ENCODE results near the gene STX2. TPM values are rescaled to one million over a fixed set of nuclear protein-coding genes. Genes with fewer than 3 reads are reported as not detected.
"Not testable (repeated sequence)": the region's sequence is repeated elsewhere in the genome, so short reads cannot be mapped to it uniquely, and the experiment has no call there.

Gene STX2
- total RNA-seq, 2 experiments from 2014 or later = 18.3 to 20.0 TPM

- no TSS peak for BruUV-seq (replicated peaks)
- H3K4me2 ChIP-seq (ENCODE audit: low read length) = peak overlapping the region; percentile 95
- ChIA-PET POLR2A (interaction anchor here (0.7 to 1.3 kb wide), 2 partner anchors 8 to 31 kb away, joined by 5 to 6 read pairs; no protein-coding TSS in a partner anchor), CTCF (ENCODE audit: unreplicated experiment) (no interaction called here)
- peaks cover 80% of the 10 kb centered on the region for H3K4me1 ChIP-seq (ENCODE audit: insufficient read depth, low read length, poor library complexity, severe bottlenecking)
- intact Hi-C loops (cut with micrococcal nuclease; ENCODE audit: unreplicated experiment) = loop anchor here (10.0 kb wide), 2 partner anchors 897 to 1187 kb away; no protein-coding TSS in a partner anchor
- peaks cover 54% of the 10 kb centered on the region for H3K79me2 ChIP-seq (ENCODE audit: insufficient read depth, low read depth, low read length)
- H3K9me3 ChIP-seq (ENCODE audit: low read length) = no peaks in the 10 kb centered on the region
- peak overlapping the region; percentile 46 for H3K4me3 ChIP-seq (ENCODE audit: low read depth, low read length, poor library complexity, severe bottlenecking)
- TF ChIP-seq CTCF (conservative IDR thresholded peaks at IDR 0.05; ENCODE audit: low read length) = no peak
- no peak for TF ChIP-seq EZH2phosphoT487 (IDR thresholded peaks at IDR 0.05; ENCODE audit: borderline replicate concordance, low read depth, low read length)
- no peak overlapping the region for H2AFZ ChIP-seq (ENCODE audit: low read length)
- no peaks in the 10 kb centered on the region for H3K9me2 ChIP-seq (ENCODE audit: insufficient read depth, low read length)
- H4K20me1 ChIP-seq (ENCODE audit: insufficient read depth, low read length) = peaks cover 35% of the 10 kb centered on the region
- no peak for DNase-seq (ENCODE audit: low spot score)
- peak overlapping the region; percentile 96 for H3K27ac ChIP-seq (ENCODE audit: low read depth, low read length, poor library complexity, severe bottlenecking)
- H3K36me3 ChIP-seq (ENCODE audit: insufficient read depth, low read length) = peaks cover 59% of the 10 kb centered on the region
These were observed 38.3 kb upstream of the STX2 start for GRCh38 chr12:130877333-130877732.

GRCh38 chr12:130876758-130877157, 37.7 kb upstream of the STX2 start:
- Histone ChIP-seq H3K36me3 (ENCODE audit: insufficient read depth, low read length) (peaks cover 60% of the 10 kb centered on the region), H3K9me2 (ENCODE audit: insufficient read depth, low read length) (no peaks in the 10 kb centered on the region), H3K4me1 (ENCODE audit: insufficient read depth, low read length, poor library complexity, severe bottlenecking) (peaks cover 80% of the 10 kb centered on the region), H3K79me2 (ENCODE audit: insufficient read depth, low read depth, low read length) (peaks cover 58% of the 10 kb centered on the region), H2AFZ (ENCODE audit: low read length) (no peak overlapping the region), H3K4me2 (ENCODE audit: low read length) (peak overlapping the region; percentile 95), H4K20me1 (ENCODE audit: insufficient read depth, low read length) (peaks cover 35% of the 10 kb centered on the region), H3K9me3 (ENCODE audit: low read length) (no peaks in the 10 kb centered on the region), H3K4me3 (ENCODE audit: low read depth, low read length, poor library complexity, severe bottlenecking) (peak overlapping the region; percentile 46), H3K27ac (ENCODE audit: low read depth, low read length, poor library complexity, severe bottlenecking) (peak overlapping the region; percentile 96)
- ChIA-PET POLR2A (interaction anchor here (0.7 to 1.3 kb wide), 2 partner anchors 9 to 31 kb away, joined by 5 to 6 read pairs; no protein-coding TSS in a partner anchor), CTCF (ENCODE audit: unreplicated experiment) (no interaction called here)
- no peak for TF ChIP-seq EZH2phosphoT487 (IDR thresholded peaks at IDR 0.05; ENCODE audit: borderline replicate concordance, low read depth, low read length)
- TF ChIP-seq CTCF (conservative IDR thresholded peaks at IDR 0.05; ENCODE audit: low read length) = peak; percentile 51
- BruUV-seq (replicated peaks) = no TSS peak
- intact Hi-C loops (cut with micrococcal nuclease; ENCODE audit: unreplicated experiment) = loop anchor here (10.0 kb wide), 2 partner anchors 898 to 1188 kb away; no protein-coding TSS in a partner anchor
- no peak for DNase-seq (ENCODE audit: low spot score)

GRCh38 chr12:130876297-130876696, 37.2 kb upstream of the STX2 start:
- H3K36me3 ChIP-seq (ENCODE audit: insufficient read depth, low read length) = peaks cover 60% of the 10 kb centered on the region
- ChIA-PET POLR2A (interaction anchor here (1.3 kb wide), 1 partner anchor 9 kb away, joined by 5 read pairs; no protein-coding TSS in a partner anchor), CTCF (ENCODE audit: unreplicated experiment) (no interaction called here)
- H2AFZ ChIP-seq (ENCODE audit: low read length) = no peak overlapping the region
- DNase-seq (ENCODE audit: low spot score) = no peak
- H3K4me1 ChIP-seq (ENCODE audit: insufficient read depth, low read length, poor library complexity, severe bottlenecking) = peaks cover 79% of the 10 kb centered on the region
- H3K79me2 ChIP-seq (ENCODE audit: insufficient read depth, low read depth, low read length) = peaks cover 58% of the 10 kb centered on the region
- peak overlapping the region; percentile 46 for H3K4me3 ChIP-seq (ENCODE audit: low read depth, low read length, poor library complexity, severe bottlenecking)
- TF ChIP-seq EZH2phosphoT487 (IDR thresholded peaks at IDR 0.05; ENCODE audit: borderline replicate concordance, low read depth, low read length) = no peak
- no peak for TF ChIP-seq CTCF (conservative IDR thresholded peaks at IDR 0.05; ENCODE audit: low read length)
- H3K27ac ChIP-seq (ENCODE audit: low read depth, low read length, poor library complexity, severe bottlenecking) = peak overlapping the region; percentile 96
- intact Hi-C loops (cut with micrococcal nuclease; ENCODE audit: unreplicated experiment) = loop anchor here (10.0 kb wide), 2 partner anchors 899 to 1189 kb away; no protein-coding TSS in a partner anchor
- H3K9me2 ChIP-seq (ENCODE audit: insufficient read depth, low read length) = no peaks in the 10 kb centered on the region
- H3K4me2 ChIP-seq (ENCODE audit: low read length) = peak overlapping the region; percentile 95
- no peaks in the 10 kb centered on the region for H3K9me3 ChIP-seq (ENCODE audit: low read length)
- BruUV-seq (replicated peaks) = no TSS peak
- H4K20me1 ChIP-seq (ENCODE audit: insufficient read depth, low read length) = peaks cover 35% of the 10 kb centered on the region

GRCh38 chr12:130875708-130876107, 36.7 kb upstream of the STX2 start:
- intact Hi-C loops (cut with micrococcal nuclease; ENCODE audit: unreplicated experiment) = loop anchor here (10.0 kb wide), 2 partner anchors 899 to 1189 kb away; no protein-coding TSS in a partner anchor
- H4K20me1 ChIP-seq (ENCODE audit: insufficient read depth, low read length) = peaks cover 35% of the 10 kb centered on the region
- H3K79me2 ChIP-seq (ENCODE audit: insufficient read depth, low read depth, low read length) = peaks cover 58% of the 10 kb centered on the region
- CTCF ChIA-PET (ENCODE audit: unreplicated experiment); H2AFZ ChIP-seq (ENCODE audit: low read length); H3K9me2 ChIP-seq (ENCODE audit: insufficient read depth, low read length); H3K9me3 ChIP-seq (ENCODE audit: low read length); DNase-seq (ENCODE audit: low spot score): not testable (repeated sequence)
- peak overlapping the region; percentile 96 for H3K27ac ChIP-seq (ENCODE audit: low read depth, low read length, poor library complexity, severe bottlenecking)
- POLR2A ChIA-PET = interaction anchor here (0.7 to 1.3 kb wide), 2 partner anchors 10 to 39 kb away, joined by 3 to 5 read pairs; no protein-coding TSS in a partner anchor
- TSS peak; percentile 40 for BruUV-seq (replicated peaks)
- peak overlapping the region; percentile 95 for H3K4me2 ChIP-seq (ENCODE audit: low read length)
- H3K4me3 ChIP-seq (ENCODE audit: low read depth, low read length, poor library complexity, severe bottlenecking) = peak overlapping the region; percentile 100
- peaks cover 60% of the 10 kb centered on the region for H3K36me3 ChIP-seq (ENCODE audit: insufficient read depth, low read length)
- peaks cover 76% of the 10 kb centered on the region for H3K4me1 ChIP-seq (ENCODE audit: insufficient read depth, low read length, poor library complexity, severe bottlenecking)

Data from OCI-LY7 (cell line).